Trophoblast cell (in vitro differentiated cells and primary cell): ENCODE results near the gene SERPINC1.
"Not testable (repeated sequence)": the region's sequence is repeated elsewhere in the genome, so short reads cannot be mapped to it uniquely, and the experiment has no call there.

Experiments used
- DNase-seq, 2 donors: peaks; one replicate each; pipeline ENCODE4 v3.0.0-alpha.2; 2016
- H2AFZ ChIP-seq: 2 replicates; pipeline ENCODE4 v1.6.1; 2013; ENCODE audit warnings: low read length, moderate library complexity, mild to moderate bottlenecking; ENCODE audit not compliant: insufficient read depth, poor library complexity
- H2AK5ac ChIP-seq: 2 replicates; pipeline ENCODE4 v1.6.1; 2013; ENCODE audit warnings: mild to moderate bottlenecking, low read length
- H2BK120ac ChIP-seq: 2 replicates; pipeline ENCODE4 v1.6.1; 2013; ENCODE audit warnings: low read length, mild to moderate bottlenecking, moderate library complexity; ENCODE audit not compliant: insufficient read depth, poor library complexity
- H2BK12ac ChIP-seq: 2 replicates; pipeline ENCODE4 v1.6.1; 2013; ENCODE audit warnings: mild to moderate bottlenecking, low read length, moderate library complexity
- H2BK5ac ChIP-seq: 2 replicates; pipeline ENCODE4 v1.6.1; 2013; ENCODE audit warnings: low read length, low read depth, moderate library complexity, mild to moderate bottlenecking; ENCODE audit not compliant: poor library complexity
- H3K14ac ChIP-seq: 2 replicates; pipeline ENCODE4 v1.6.1; 2013; ENCODE audit warnings: mild to moderate bottlenecking, low read length
- H3K18ac ChIP-seq: 2 replicates; pipeline ENCODE4 v1.6.1; 2013; ENCODE audit warnings: mild to moderate bottlenecking, low read length
- H3K23ac ChIP-seq: 2 replicates; pipeline ENCODE4 v1.6.1; 2013; ENCODE audit warnings: low read length
- H3K27ac ChIP-seq: 2 replicates; pipeline ENCODE4 v1.5.1; 2013; ENCODE audit warnings: low read depth, mild to moderate bottlenecking, inconsistent platforms, low read length, moderate library complexity
- H3K27me3 ChIP-seq: 2 replicates; pipeline ENCODE4 v1.6.1; 2013; ENCODE audit warnings: inconsistent platforms, mild to moderate bottlenecking, low read length, moderate library complexity; ENCODE audit not compliant: insufficient read depth
- H3K36me3 ChIP-seq, 2 experiments: 1 replicate in 1 of 2; 2 replicates in 1 of 2; pipeline ENCODE4 v1.6.1; 2013; ENCODE audit warnings: low read length in 2 of 2, mild to moderate bottlenecking in 2 of 2, moderate library complexity in 1 of 2; ENCODE audit not compliant: insufficient read depth in 2 of 2, control insufficient read depth in 1 of 2
- H3K4ac ChIP-seq: 2 replicates; pipeline ENCODE4 v1.6.1; 2013; ENCODE audit warnings: low read depth, mild to moderate bottlenecking, low read length, moderate library complexity
- H3K4me1 ChIP-seq, 2 experiments: 1 replicate in 1 of 2; 2 replicates in 1 of 2; pipeline ENCODE4 v1.6.1; 2013; ENCODE audit warnings: low read length in 2 of 2, mild to moderate bottlenecking in 2 of 2, moderate library complexity in 1 of 2; ENCODE audit not compliant: insufficient read depth in 2 of 2, control insufficient read depth in 1 of 2
- H3K4me2 ChIP-seq: 2 replicates; pipeline ENCODE4 v1.6.1; 2013; ENCODE audit warnings: inconsistent platforms, mild to moderate bottlenecking, low read length, moderate library complexity
- H3K4me3 ChIP-seq: 2 replicates; pipeline ENCODE4 v1.5.1; 2013; ENCODE audit warnings: mild to moderate bottlenecking, low read depth, low read length, inconsistent platforms
- H3K79me1 ChIP-seq: one replicate; pipeline ENCODE4 v1.6.1; 2013; ENCODE audit warnings: low read length
- H3K79me2 ChIP-seq: 2 replicates; pipeline ENCODE4 v1.6.1; 2013; ENCODE audit warnings: low read length, mild to moderate bottlenecking; ENCODE audit not compliant: control insufficient read depth, insufficient read depth, poor library complexity
- H3K9ac ChIP-seq: 2 replicates; pipeline ENCODE4 v1.6.1; 2013; ENCODE audit warnings: mild to moderate bottlenecking, low read length
- H3K9me3 ChIP-seq: 2 replicates; pipeline ENCODE4 v1.6.1; 2013; ENCODE audit warnings: low read depth, mild to moderate bottlenecking, control low read depth, inconsistent platforms, low read length; ENCODE audit not compliant: insufficient read depth
- H4K12ac ChIP-seq: 2 replicates; pipeline ENCODE4 v1.6.1; 2013; ENCODE audit warnings: low read depth, mild to moderate bottlenecking, low read length, moderate library complexity
- H4K8ac ChIP-seq: 2 replicates; pipeline ENCODE4 v1.6.1; 2013; ENCODE audit warnings: low read depth, mild to moderate bottlenecking, low read length, moderate library complexity
- H4K91ac ChIP-seq: one replicate; pipeline ENCODE4 v1.6.1; 2013; ENCODE audit warnings: low read depth, mild to moderate bottlenecking, low read length, moderate library complexity
- WGBS: extraction: QIAGEN DNeasy Blood & Tissue Kit; methylation state at CpG from one replicate; pipeline ENCODE4 v1.1.7; 2013; ENCODE audit warnings: missing lambda C conversion rate; ENCODE audit not compliant: insufficient read length, insufficient coverage; ENCODE audit errors: extremely low coverage; 5-methylcytosine and 5-hydroxymethylcytosine counted together

Gene SERPINC1

DNA sequence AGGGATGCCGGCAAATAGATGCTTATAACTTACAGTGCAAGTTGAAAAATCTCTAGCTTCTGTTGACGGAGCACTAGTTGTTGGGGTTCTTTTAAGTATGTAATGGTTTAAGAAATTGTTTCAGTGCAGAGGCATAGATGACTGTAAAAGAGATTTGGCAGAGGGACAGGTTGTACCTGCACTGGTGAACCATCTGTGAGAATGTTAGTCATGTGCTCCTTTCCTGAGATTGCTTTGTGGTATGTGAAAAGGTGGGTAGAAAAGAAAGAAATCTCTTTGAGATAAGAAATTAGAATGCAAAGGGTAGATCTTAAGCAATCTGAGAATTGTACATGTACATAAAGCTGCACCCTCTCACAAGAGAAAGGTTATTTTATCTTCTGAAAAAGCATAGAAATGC is 29.5 kb downstream of the SERPINC1 start:
- Histone ChIP-seq H3K27ac (no peak overlapping the region), H3K4me2 (no peak overlapping the region), H2AFZ (no peak overlapping the region), H3K23ac (no peak overlapping the region), H3K36me3 (peaks cover 7 to 8% of the 10 kb centered on the region in 2 experiments), H2AK5ac (no peak overlapping the region), H3K4me3 (no peak overlapping the region), H3K79me2 (no peaks in the 10 kb centered on the region), H4K91ac (no peak overlapping the region), H2BK120ac (no peak overlapping the region), H4K12ac (no peak overlapping the region), H3K4me1 (no peaks in the 10 kb centered on the region), H2BK5ac (no peak overlapping the region), H3K18ac (no peak overlapping the region), H3K79me1 (no peaks in the 10 kb centered on the region), H3K4ac (no peak overlapping the region), H3K27me3 (no peaks in the 10 kb centered on the region), H2BK12ac (no peak overlapping the region), H3K14ac (no peak overlapping the region), H4K8ac (no peak overlapping the region), H3K9ac (no peak overlapping the region), H3K9me3 (no peaks in the 10 kb centered on the region)
- peak in 1 of 2 donors; percentile 60 for DNase-seq
- no CpG with 5 or more reads among the region's 2 CpGs for WGBS

DNA sequence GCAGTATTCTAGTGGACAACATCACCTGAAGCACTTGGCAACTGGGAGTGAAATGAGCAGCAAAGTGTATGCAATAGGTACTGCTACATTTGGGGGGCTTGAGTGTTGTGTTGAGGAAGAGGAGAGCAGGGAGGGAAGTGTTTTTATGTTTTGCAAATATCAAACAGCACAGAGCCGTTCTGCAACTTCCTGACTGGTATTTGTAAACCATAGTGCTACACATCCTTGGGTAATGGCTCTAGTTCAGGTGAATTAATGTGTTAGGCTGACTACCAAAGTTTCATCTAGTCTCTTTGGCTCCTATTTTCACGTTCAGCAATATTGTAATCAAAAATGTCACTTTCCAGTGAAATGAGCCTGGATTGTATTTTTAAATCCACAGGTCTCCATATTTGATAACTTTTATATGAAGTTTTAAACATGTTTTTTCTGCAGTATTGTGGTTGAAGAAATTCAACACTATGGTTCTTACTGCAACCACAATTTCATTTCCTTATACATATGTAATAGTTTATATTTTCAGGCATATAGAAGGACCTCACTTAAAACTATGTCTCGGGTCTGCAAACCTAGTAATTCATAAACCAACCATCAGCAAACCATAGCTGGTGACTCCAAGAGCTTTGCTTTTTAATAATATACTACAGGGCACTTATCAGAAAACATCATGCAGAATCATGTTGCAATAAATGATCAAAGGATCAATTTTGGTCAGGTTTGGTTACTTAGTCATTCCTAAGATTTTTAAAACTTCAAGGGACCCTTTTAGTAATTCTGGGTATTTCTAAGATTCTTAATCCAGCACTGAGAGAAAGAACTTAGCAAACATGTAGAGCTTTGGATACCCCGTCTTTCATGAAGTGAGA is 30.1 kb downstream of the SERPINC1 start:
- Histone ChIP-seq H3K79me2 (no peaks in the 10 kb centered on the region), H3K14ac (no peak overlapping the region), H3K36me3 (peaks cover 7 to 8% of the 10 kb centered on the region in 2 experiments), H4K91ac (no peak overlapping the region), H2BK120ac (no peak overlapping the region), H4K8ac (no peak overlapping the region), H2AFZ (no peak overlapping the region), H3K9ac (no peak overlapping the region), H3K27me3 (no peaks in the 10 kb centered on the region), H2BK5ac (no peak overlapping the region), H3K4me3 (no peak overlapping the region), H3K27ac (no peak overlapping the region), H3K4me2 (no peak overlapping the region), H4K12ac (no peak overlapping the region), H3K18ac (no peak overlapping the region), H2AK5ac (no peak overlapping the region), H2BK12ac (no peak overlapping the region), H3K23ac (no peak overlapping the region), H3K4ac (no peak overlapping the region), H3K4me1 (no peaks in the 10 kb centered on the region), H3K9me3 (no peaks in the 10 kb centered on the region), H3K79me1 (no peaks in the 10 kb centered on the region)
- WGBS, result no CpG with 5 or more reads among the region's 4 CpGs
- no peak for DNase-seq

DNA sequence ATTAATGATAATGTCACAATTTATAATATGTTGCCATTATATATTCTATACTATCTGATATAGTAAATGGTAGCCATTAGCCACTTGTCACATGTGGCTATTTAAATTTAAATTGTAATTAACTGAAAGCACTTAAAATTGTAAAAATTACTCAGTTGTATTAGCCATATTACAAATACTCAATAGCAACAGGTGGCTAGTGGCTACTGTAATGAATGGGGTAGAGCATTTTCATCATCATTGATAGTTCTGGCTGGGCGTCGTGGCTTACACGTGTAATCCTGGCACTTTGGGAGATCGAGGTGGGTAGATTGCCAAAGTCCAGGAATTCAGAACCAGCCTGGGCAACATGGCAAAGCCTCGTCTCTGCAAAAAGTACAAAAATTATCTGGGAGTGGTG is 32.4 kb downstream of the SERPINC1 start:
- Histone ChIP-seq H2AK5ac (no peak overlapping the region), H4K12ac (no peak overlapping the region), H2BK12ac (no peak overlapping the region), H3K4me2 (no peak overlapping the region), H3K9me3 (no peaks in the 10 kb centered on the region), H3K4me1 (no peaks in the 10 kb centered on the region), H3K79me1 (no peaks in the 10 kb centered on the region), H2AFZ (no peak overlapping the region), H3K18ac (no peak overlapping the region), H3K14ac (no peak overlapping the region), H3K9ac (no peak overlapping the region), H2BK5ac (no peak overlapping the region), H4K91ac (no peak overlapping the region), H4K8ac (no peak overlapping the region), H3K79me2 (no peaks in the 10 kb centered on the region), H3K27ac (no peak overlapping the region), H2BK120ac (no peak overlapping the region), H3K4me3 (no peak overlapping the region), H3K36me3 (peaks cover 7 to 8% of the 10 kb centered on the region in 2 experiments), H3K23ac (no peak overlapping the region), H3K27me3 (no peaks in the 10 kb centered on the region), H3K4ac (no peak overlapping the region)
- no peak for DNase-seq
- no CpG with 5 or more reads among the region's 5 CpGs for WGBS

DNA sequence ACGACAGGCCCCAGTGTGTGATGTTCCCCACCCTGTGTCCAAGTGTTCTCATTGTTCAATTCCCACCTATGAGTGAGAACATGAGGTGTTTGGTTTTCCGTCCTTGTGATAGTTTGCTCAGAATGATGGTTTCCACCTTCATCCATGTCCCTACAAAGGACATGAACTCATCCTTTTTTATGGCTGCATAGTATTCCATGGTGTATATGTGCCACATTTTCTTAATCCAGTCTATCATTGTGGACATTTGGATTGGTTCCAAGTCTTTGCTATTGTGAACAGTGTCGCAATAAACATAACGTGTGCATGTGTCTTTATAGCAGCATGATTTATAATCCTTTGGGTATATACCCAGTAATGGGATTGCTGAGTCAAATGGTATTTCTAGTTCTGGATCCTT is 36.0 kb downstream of the SERPINC1 start:
- WGBS, result no CpG with 5 or more reads among the region's 4 CpGs
- H3K4me1 ChIP-seq, H3K4me2 ChIP-seq, H2AK5ac ChIP-seq, H4K12ac ChIP-seq, H3K4ac ChIP-seq, H2BK12ac ChIP-seq, H3K27ac ChIP-seq, DNase-seq, H3K79me1 ChIP-seq, H3K79me2 ChIP-seq, H3K4me3 ChIP-seq, H3K9ac ChIP-seq, H3K18ac ChIP-seq, H4K91ac ChIP-seq, H2BK120ac ChIP-seq, H3K23ac ChIP-seq, H2AFZ ChIP-seq, H3K9me3 ChIP-seq, H4K8ac ChIP-seq, H3K36me3 ChIP-seq, H3K14ac ChIP-seq, H3K27me3 ChIP-seq, H2BK5ac ChIP-seq: not testable (repeated sequence)
